Prostate gland (tissue), 2 donors: ENCODE results near the gene CHCHD6. TPM values are rescaled to one million over a fixed set of nuclear protein-coding genes. Genes with fewer than 3 reads are reported as not detected.

Experiments
- DNase-seq: peaks from one replicate; pipeline ENCODE4 v3.0.0-alpha.2; 2019; ENCODE audit warnings: low spot score
- H3K27ac ChIP-seq, 2 donors: fragments of 200-600 bp; sonication (generic); 2 replicates each; pipeline ENCODE4 v1.5.1; 2017 to 2019
- H3K27me3 ChIP-seq: fragments of 200-600 bp; sonication (generic); replicated peaks from 2 replicates; pipeline ENCODE4 v1.5.1; 2019; ENCODE audit not compliant: insufficient read depth
- H3K36me3 ChIP-seq, 2 donors: fragments of 200-600 bp; sonication (generic); 1 replicate in 1 of 2; 2 replicates in 1 of 2; pipeline versions ENCODE4 v1.5.1 to v1.8.1; 2017 to 2019
- H3K4me1 ChIP-seq: fragments of 200-600 bp; sonication (generic); replicated peaks from 2 replicates; pipeline ENCODE4 v1.5.1; 2019
- H3K4me3 ChIP-seq, 2 donors: fragments of 200-600 bp; sonication (generic); 2 replicates each; pipeline ENCODE4 v1.5.1; 2017 to 2019
- H3K9me3 ChIP-seq: fragments of 200-600 bp; sonication (generic); 2 replicates; pipeline ENCODE4 v1.5.1; 2017
- CTCF ChIP-seq, 4 experiments: fragments of 200-600 bp in 2 of 4; fragments of 450-650 bp in 2 of 4; sonication (generic) in 2 of 4; IDR thresholded peaks; 1 replicate in 3 of 4; 2 replicates in 1 of 4; pipeline ENCODE4 v1.5.1; 2016 to 2019; ENCODE audit warnings: antibody characterized with exemption in 4 of 4, mild to moderate bottlenecking in 2 of 4, moderate library complexity in 2 of 4
- POLR2A ChIP-seq: fragments of 450-650 bp; IDR thresholded peaks from one replicate; pipeline ENCODE4 v1.6.1; 2016; ENCODE audit warnings: antibody characterized with exemption, mild to moderate bottlenecking
- POLR2AphosphoS5 ChIP-seq: sonication (generic); formaldehyde crosslinking; IDR thresholded peaks from one replicate; pipeline ENCODE4 v1.6.1; 2017; ENCODE audit warnings: antibody characterized with exemption
- WGBS: methylation state at CpG from one replicate; pipeline ENCODE4 v1.1.5; 2018; 5-methylcytosine and 5-hydroxymethylcytosine counted together
- intact Hi-C: fragments of 100-400 bp; cut with DNase I; formaldehyde crosslinking; loops from one replicate; pipeline ENCODE4 v1.14.2; 2022
- total RNA-seq, 2 donors: library from RNA; depleted of rRNA; stranded (reverse); fragments of >200 nt; gene quantifications; one replicate each; pipeline ENCODE4 v1.1.0, GENCODE V29; 2016

Gene CHCHD6
- total RNA-seq, 2 donors from 2014 or later: 13.9 to 34.4 TPM

GRCh38 chr3:126888186-126888760 is 184.2 kb downstream of the CHCHD6 start:
- WGBS: 90% methylated on average over 5 of the region's 5 CpGs

GRCh38 chr3:126889276-126890201 is 185.5 kb downstream of the CHCHD6 start:
- H3K36me3 ChIP-seq: no peaks in the 10 kb centered on the region
- DNase-seq: no peak
- intact Hi-C loops: no loop called here
- no peak overlapping the region for H3K27ac ChIP-seq
- TF ChIP-seq POLR2AphosphoS5 (no peak), CTCF (IDR thresholded peaks at IDR 0.05) (no peak), POLR2A (no peak)
- H3K4me3 ChIP-seq: no peak overlapping the region
- no peaks in the 10 kb centered on the region for H3K9me3 ChIP-seq
- no peaks in the 10 kb centered on the region for H3K4me1 ChIP-seq
- no peaks in the 10 kb centered on the region for H3K27me3 ChIP-seq
- 96% methylated on average over 15 of the region's 15 CpGs for WGBS

More at GRCh38 chr3:126888186-126888760, 184.2 kb downstream of the CHCHD6 start:
- no peaks in the 10 kb centered on the region for H3K36me3 ChIP-seq
- H3K27ac ChIP-seq: no peak overlapping the region
- no peak for DNase-seq
- no peaks in the 10 kb centered on the region for H3K27me3 ChIP-seq
- no peak overlapping the region for H3K4me3 ChIP-seq
- TF ChIP-seq CTCF (IDR thresholded peaks at IDR 0.05): no peak
- H3K9me3 ChIP-seq: no peaks in the 10 kb centered on the region
- intact Hi-C loops: no loop called here
- H3K4me1 ChIP-seq: no peaks in the 10 kb centered on the region

GRCh38 chr3:126891141-126891540 is 187.1 kb downstream of the CHCHD6 start:
- H3K27ac ChIP-seq: no peak overlapping the region
- no peaks in the 10 kb centered on the region for H3K4me1 ChIP-seq
- no peaks in the 10 kb centered on the region for H3K27me3 ChIP-seq
- WGBS: 97% methylated on average over 7 of the region's 7 CpGs
- DNase-seq: no peak
- no peaks in the 10 kb centered on the region for H3K9me3 ChIP-seq
- H3K4me3 ChIP-seq: no peak overlapping the region
- TF ChIP-seq CTCF (IDR thresholded peaks at IDR 0.05) (no peak), POLR2AphosphoS5 (no peak), POLR2A (no peak)
- no peaks in the 10 kb centered on the region for H3K36me3 ChIP-seq
- intact Hi-C loops: no loop called here

- WGBS: 91% methylated on average over 10 of the region's 10 CpGs
- Histone ChIP-seq H3K9me3 (no peaks in the 10 kb centered on the region), H3K36me3 (no peaks in the 10 kb centered on the region), H3K27ac (no peak overlapping the region), H3K27me3 (no peaks in the 10 kb centered on the region), H3K4me1 (no peaks in the 10 kb centered on the region), H3K4me3 (no peak overlapping the region)
- no peak for DNase-seq
- intact Hi-C loops: no loop called here
- TF ChIP-seq CTCF (IDR thresholded peaks at IDR 0.05) (no peak), POLR2AphosphoS5 (no peak), POLR2A (no peak)
These were observed 187.8 kb downstream of the CHCHD6 start for GRCh38 chr3:126891791-126892190.
